Mucosa of descending colon (tissue), 3 donors: ENCODE measurements around the gene NEBL. TPM values are rescaled to one million over a fixed set of nuclear protein-coding genes. Genes with fewer than 3 reads are reported as not detected.

Experiments used
- ATAC-seq: fragments of 200-7000 bp; cut with Tn5 transposase; one replicate; pipeline ENCODE4 v1.9.1; 2020; ENCODE audit warnings: mild to moderate bottlenecking, moderate library complexity
- DNase-seq, 3 donors: peaks; one replicate each; pipeline ENCODE4 v3.0.0-alpha.2; 2020
- H3K36me3 ChIP-seq: fragments of 200-600 bp; one replicate; pipeline ENCODE4 v1.8.0; 2021; ENCODE audit warnings: low read depth, mild to moderate bottlenecking
- H3K4me1 ChIP-seq: fragments of 200-600 bp; one replicate; pipeline ENCODE4 v1.8.0; 2021; ENCODE audit warnings: low read depth, mild to moderate bottlenecking
- H3K4me3 ChIP-seq: fragments of 200-600 bp; one replicate; pipeline ENCODE4 v1.8.0; 2021; ENCODE audit warnings: mild to moderate bottlenecking
- H3K9me3 ChIP-seq: fragments of 200-600 bp; one replicate; pipeline ENCODE4 v1.8.0; 2021; ENCODE audit warnings: mild to moderate bottlenecking
- CTCF ChIP-seq: fragments of 200-600 bp; IDR thresholded peaks from one replicate; pipeline ENCODE4 v1.8.0; 2022; ENCODE audit warnings: antibody characterized with exemption, mild to moderate bottlenecking
- intact Hi-C, 2 donors: fragments of 100-400 bp; cut with DNase I in 1 of 2; cut with micrococcal nuclease in 1 of 2; formaldehyde crosslinking; loops; one replicate each; pipeline versions ENCODE4 v1.11.0 to v1.11.1; 2022; cut with DNase I, micrococcal nuclease
- total RNA-seq, 3 donors: library from RNA; stranded (reverse); fragmentation: NEBNext Ultra II Directional in 2 of 3; extraction: Animal tissue kit (Norgen Biotek cat#: 25700) in 2 of 3; gene quantifications; one replicate each; pipeline versions ENCODE4 v1.2.1 to v1.2.4, GENCODE V29; 2021 to 2023
- donor health status: DM: no; HTN: no; CAD: no; lungs with moderate emphysema.
- donor health status: DM: no; HTN: no; CAD: no.
- donor health status: DM: no; HTN: yes; CAD: no.

NEBL gene
- total RNA-seq, 3 donors from 2014 or later = 5.7 to 22.0 (median 14.7) TPM

- intact Hi-C loops = no loop called here
- Histone ChIP-seq H3K9me3 (no peaks in the 10 kb centered on the region), H3K4me3 (no peak overlapping the region), H3K36me3 (no peaks in the 10 kb centered on the region), H3K4me1 (peaks cover 2% of the 10 kb centered on the region)
- DNase-seq (no peak), ATAC-seq (no peak)
- TF ChIP-seq CTCF = no peak
Measured at GRCh38 chr10:20877554-20877953, 19.6 kb downstream of the NEBL start.

GRCh38 chr10:20874261-20874660 lies 22.9 kb downstream of the NEBL start:
- DNase-seq = no peak
- Histone ChIP-seq H3K9me3 (no peaks in the 10 kb centered on the region), H3K4me1 (peaks cover 2% of the 10 kb centered on the region), H3K4me3 (no peak overlapping the region), H3K36me3 (no peaks in the 10 kb centered on the region)
- intact Hi-C loops = no loop called here
- ATAC-seq = no peak
- TF ChIP-seq CTCF = no peak

- DNase-seq (no peak), ATAC-seq (no peak)
- intact Hi-C loops = no loop called here
- no peak for TF ChIP-seq CTCF
- no peak overlapping the region for H3K4me3 ChIP-seq
- H3K36me3 ChIP-seq = no peaks in the 10 kb centered on the region
- no peaks in the 10 kb centered on the region for H3K4me1 ChIP-seq
- H3K9me3 ChIP-seq = no peaks in the 10 kb centered on the region
Measured at GRCh38 chr10:20871970-20872369, 25.1 kb downstream of the NEBL start.

GRCh38 chr10:20870834-20871233 lies 26.3 kb downstream of the NEBL start:
- ATAC-seq = no peak
- no peak for TF ChIP-seq CTCF
- Histone ChIP-seq H3K36me3 (no peaks in the 10 kb centered on the region), H3K4me1 (no peaks in the 10 kb centered on the region), H3K4me3 (no peak overlapping the region), H3K9me3 (no peaks in the 10 kb centered on the region)
- DNase-seq = no peak
- intact Hi-C loops = no loop called here

- no peaks in the 10 kb centered on the region for H3K36me3 ChIP-seq
- ATAC-seq (no peak), DNase-seq (no peak)
- H3K4me1 ChIP-seq = no peaks in the 10 kb centered on the region
- intact Hi-C loops = no loop called here
- H3K9me3 ChIP-seq = no peaks in the 10 kb centered on the region
- no peak for TF ChIP-seq CTCF
- H3K4me3 ChIP-seq = no peak overlapping the region
Measured at GRCh38 chr10:20863008-20863407, 34.1 kb downstream of the NEBL start.
